GM19023 (cell line): Measurements from ENCODE around the gene MAP4K2.
"Not testable (repeated sequence)": the region's sequence is repeated elsewhere in the genome, so short reads cannot be mapped to it uniquely, and the experiment has no call there.

Source experiments
- ATAC-seq: cut with Tn5 transposase; IDR thresholded peaks from one replicate; pipeline ENCODE4 v1.9.1; 2021; ENCODE audit warnings: mild to moderate bottlenecking, moderate library complexity; ENCODE audit not compliant: unreplicated experiment

MAP4K2 gene

GRCh38 chr11:64838600-64839334, 35.8 kb upstream of the MAP4K2 start:
- no peak for ATAC-seq

GRCh38 chr11:64837887-64838351, 34.9 kb upstream of the MAP4K2 start:
- ATAC-seq: no peak

GRCh38 chr11:64836448-64837072, 33.5 kb upstream of the MAP4K2 start:
- ATAC-seq: no peak

GRCh38 chr11:64835616-64836447, 32.8 kb upstream of the MAP4K2 start:
- no peak for ATAC-seq

GRCh38 chr11:64834723-64835615, 32.0 kb upstream of the MAP4K2 start:
- ATAC-seq: no peak

GRCh38 chr11:64834031-64834722, 31.2 kb upstream of the MAP4K2 start:
- ATAC-seq: no peak

GRCh38 chr11:64833509-64833908, 30.5 kb upstream of the MAP4K2 start:
- no peak for ATAC-seq

GRCh38 chr11:64833198-64833502, 30.1 kb upstream of the MAP4K2 start:
- ATAC-seq: no peak

- ATAC-seq: no peak
These were observed 29.6 kb upstream of the MAP4K2 start for GRCh38 chr11:64832467-64833197.

- no peak for ATAC-seq
These were observed 28.4 kb upstream of the MAP4K2 start for GRCh38 chr11:64831411-64831891.

- no peak for ATAC-seq
These were observed 26.7 kb upstream of the MAP4K2 start for GRCh38 chr11:64829536-64830251.

GRCh38 chr11:64827451-64827839, 24.4 kb upstream of the MAP4K2 start:
- no peak for ATAC-seq

GRCh38 chr11:64826578-64827450, 23.8 kb upstream of the MAP4K2 start:
- ATAC-seq: no peak

GRCh38 chr11:64826062-64826461, 23.0 kb upstream of the MAP4K2 start:
- no peak for ATAC-seq

GRCh38 chr11:64823568-64824119, 20.6 kb upstream of the MAP4K2 start:
- ATAC-seq: no peak

- ATAC-seq: no peak
These were observed 14.5 kb upstream of the MAP4K2 start for GRCh38 chr11:64817476-64817875.

GRCh38 chr11:64815433-64815832, 12.4 kb upstream of the MAP4K2 start:
- ATAC-seq: not testable (repeated sequence)
